NCI-H187 treated with DMSO at 0.1 percent for 48 hours (cell line): Measurements from ENCODE around the gene LCTL.
"Not testable (repeated sequence)": the region's sequence is repeated elsewhere in the genome, so short reads cannot be mapped to it uniquely, and the experiment has no call there.

ENCODE experiments used
- DNase-seq: peaks from one replicate; lab custom pipeline; 2025; lab: John Stamatoyannopoulos, UW

Gene LCTL

DNA sequence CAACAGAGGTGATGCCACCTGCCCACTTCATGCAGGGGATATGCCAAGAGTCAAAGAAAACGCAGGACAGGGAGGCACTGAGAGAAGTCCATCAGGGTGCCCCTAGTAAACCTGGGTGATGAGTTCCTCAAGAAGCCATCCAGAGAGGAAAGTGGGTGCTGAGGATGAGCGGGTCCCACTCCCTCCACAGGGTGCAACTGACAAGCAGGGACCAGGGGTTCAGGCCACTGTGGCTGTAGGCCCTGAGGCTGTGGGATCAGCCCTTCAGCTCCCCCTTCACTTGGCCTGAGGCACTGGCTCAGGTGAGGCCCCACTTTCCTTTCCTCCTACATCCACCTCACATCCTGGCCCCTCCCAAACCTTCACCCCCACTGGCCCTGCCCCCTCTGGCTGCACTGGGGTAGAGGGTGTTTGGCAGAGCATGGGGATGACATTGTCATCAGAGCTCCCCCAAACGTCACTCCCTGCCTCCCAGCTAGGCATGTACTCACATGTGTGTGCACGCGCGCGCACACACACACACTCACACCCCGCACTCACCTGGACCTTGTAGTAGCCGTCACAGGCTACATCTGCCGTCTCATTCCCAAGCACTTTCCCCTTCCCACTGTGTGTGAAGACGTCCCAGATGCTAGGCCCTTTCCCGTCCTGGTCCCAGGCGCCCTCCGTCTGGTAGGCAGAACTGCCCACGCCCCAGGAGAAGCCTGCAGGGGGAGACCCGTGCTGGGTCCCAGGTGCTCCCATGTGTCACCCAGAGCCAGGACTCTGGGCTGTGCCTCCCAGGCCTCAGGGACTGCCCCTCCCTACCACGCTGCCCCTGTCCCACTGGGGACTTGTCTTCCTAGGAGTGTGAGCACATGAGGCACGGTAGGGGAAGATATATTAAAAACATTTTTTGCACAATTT is 1.4 kb downstream of the LCTL start:
- no peak for DNase-seq

DNA sequence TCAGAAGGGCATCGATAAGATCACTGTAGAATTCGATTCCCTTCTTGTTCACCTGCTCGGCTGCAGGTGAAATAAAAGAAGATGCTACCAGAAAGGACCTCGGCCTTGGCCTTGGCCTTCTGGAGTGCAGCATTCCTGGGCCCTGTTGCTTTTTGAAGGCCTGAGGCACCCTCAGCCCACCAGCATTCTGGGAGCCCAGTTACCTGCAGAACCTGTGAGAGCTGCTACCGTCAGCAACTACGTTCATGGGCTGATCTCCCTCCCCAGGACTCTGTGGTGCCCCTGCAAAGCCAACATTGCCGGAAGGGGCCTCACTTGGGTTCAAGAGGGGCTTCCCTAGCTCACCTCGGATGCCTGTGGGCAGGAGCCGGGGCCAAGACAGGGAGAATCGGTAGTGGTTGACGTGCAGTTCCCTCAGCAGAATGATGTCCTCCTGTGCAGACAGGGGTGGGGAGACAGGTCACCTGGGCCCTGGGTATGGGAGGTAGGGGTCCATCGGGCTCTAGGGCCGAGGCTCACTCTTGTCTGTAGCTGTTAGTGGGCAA is 2.2 kb downstream of the LCTL start:
- no peak for DNase-seq

DNA sequence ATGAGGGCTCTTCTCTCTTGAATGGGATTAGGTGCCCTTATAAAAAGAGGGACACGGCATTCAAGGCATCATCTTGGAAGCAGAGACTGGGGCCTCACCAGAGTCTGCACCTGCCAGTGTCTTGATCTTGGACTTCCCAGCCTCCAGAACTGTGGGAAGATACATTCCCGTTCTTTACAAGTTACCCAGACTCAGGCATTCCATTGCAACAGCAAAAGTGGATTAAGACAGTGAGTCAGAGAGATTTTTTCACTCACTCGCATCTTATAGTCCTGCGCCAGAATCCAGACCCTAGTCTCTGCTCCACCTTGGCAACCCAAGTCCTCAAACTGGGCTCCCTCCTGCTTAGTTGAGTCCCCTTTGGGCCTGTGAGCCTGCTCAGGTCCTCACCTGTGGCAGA is 2.7 kb downstream of the LCTL start:
- no peak for DNase-seq

DNA sequence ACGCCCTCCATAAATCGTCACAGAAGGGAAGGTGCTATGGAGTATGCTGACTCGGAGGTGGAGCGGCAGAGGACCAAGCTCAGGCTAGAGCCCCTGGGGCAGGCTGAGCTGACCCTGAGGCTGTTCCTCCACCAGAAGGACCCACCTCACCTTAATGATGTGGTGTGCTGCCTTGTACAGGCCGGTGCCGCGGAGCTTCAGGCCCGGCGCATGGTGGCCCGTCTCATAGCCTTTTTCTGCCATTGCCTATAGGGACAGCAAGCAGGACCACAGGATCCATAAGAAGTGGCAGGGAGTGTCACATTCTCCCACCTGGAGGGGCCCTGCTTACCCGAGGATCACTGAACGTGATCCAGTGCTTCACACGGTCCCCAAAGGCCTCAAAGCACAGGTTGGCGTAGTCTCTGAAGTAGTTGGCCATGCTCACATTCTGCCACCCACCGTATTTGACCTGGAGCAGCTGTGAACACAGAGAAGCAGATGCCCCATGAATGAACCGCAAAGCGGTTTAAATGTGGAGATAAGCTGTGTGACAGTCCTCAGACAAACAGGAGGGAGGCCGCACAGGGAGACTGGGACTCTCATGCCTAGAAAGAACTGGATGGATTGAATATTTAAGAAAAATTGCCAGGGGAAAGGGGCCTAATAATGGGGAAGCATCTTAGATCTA is 4.8 kb downstream of the LCTL start:
- no peak for DNase-seq

DNA sequence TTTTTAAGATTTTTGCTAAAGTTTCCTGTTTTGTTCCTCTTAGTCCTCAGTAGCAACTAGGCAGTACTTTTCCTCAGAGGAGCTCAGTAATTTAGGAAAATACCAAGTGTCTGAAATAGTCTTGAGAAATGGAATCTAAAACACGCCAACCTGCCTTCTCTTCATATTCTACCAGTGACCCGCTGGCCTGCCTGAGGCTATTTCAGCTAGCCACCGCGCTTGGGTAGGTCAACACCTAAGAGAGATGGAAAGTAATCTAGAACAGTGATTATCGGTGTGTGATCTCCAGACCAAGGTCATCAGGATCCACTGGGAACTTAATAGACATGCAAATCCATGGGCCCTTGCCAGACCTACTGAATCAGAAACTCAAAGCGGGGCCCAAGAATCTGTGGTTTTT is 7.5 kb downstream of the LCTL start:
- no peak for DNase-seq

DNA sequence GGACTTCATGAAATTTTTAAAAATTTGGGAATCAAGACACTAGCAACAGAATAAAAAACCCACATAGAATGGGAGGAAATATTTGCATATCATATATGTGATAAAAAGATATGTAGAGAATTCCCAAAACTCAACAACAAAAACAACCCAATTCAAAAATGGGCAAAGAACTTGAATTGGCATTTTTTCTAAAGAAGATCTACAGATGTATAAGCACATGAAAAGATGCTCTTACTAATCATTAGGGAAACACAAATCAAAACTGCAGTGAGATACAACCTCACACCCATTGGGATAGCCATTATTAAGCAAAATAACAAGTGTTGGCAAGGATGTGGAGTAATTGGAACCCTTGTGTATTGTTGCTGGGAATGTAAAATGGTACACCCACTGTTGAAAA is 10.1 kb downstream of the LCTL start:
- no peak for DNase-seq

DNA sequence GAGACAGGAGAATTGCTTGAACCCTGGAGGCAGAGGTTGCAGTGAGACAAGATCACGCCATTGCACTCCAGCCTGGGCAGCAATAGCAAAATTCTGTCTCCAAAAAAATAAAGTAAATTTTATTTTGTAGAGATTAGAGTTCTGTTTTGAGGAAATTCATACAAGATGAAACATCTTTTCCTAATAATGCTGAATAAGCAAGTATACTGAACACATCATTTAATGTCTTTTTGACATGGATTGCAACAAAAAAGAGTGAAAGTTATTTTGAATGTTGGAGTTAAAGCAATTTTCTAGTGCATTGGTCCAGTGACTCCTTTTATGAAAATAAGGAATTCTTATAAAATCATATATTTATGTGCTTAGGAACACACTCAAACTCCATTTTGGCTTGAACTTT is 20.5 kb downstream of the LCTL start:
- DNase-seq = no peak

DNA sequence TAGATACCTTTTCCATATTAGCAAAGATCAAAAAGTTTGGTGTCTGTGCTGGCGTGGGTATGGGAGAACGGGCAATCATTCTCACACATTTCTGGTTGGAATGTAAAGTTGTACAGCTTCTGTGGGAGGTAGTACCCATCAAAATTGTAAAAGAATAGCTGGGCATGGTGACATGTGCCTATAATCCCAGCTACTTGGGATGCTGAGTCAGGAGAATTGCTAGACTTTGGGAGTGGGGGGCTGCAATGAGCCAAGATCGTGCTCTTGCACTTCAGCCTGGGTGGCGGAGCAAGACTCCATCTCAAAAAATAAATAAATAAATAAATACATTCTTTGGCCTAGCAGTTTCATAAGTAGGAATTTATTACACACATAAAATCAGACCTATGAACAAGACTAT is 22.9 kb downstream of the LCTL start:
- DNase-seq = no peak

DNA sequence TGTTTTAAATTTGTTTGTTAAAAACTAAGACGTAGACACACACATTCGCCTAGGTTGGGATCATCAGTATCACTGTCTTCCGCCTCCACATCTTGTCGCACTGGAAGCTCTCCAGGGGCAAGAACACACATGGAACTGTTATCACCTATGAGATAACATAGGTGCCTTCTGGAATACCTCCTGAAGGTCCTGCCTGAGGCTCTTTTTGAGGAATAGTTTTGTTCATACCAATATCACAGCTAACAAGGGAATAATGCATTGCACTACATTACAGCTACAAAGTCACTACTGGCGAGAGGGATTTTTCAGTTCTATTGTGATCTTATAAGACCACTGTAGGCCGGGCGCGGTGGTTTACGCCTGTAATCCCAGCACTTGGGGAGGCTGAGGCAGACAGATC is 30.7 kb downstream of the LCTL start:
- no peak for DNase-seq

DNA sequence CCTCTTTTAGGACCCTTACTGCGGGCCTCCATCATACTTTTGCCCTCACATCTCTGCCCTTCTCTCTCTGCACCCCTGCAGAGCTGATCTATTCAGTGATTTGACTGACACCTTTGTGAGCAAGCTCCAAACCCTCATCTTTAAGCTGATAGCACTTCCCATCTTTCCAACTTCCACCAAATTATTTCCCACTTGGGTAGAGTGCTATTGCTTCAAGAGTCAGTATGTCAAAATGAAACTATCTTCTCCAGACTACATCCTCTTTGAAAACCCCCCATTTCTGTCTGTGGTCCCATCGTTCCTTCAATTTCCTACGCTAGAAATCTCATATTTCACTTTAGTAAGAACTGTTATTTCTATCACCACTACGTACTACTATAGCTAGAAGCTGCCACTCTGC is 41.0 kb downstream of the LCTL start:
- DNase-seq = no peak

DNA sequence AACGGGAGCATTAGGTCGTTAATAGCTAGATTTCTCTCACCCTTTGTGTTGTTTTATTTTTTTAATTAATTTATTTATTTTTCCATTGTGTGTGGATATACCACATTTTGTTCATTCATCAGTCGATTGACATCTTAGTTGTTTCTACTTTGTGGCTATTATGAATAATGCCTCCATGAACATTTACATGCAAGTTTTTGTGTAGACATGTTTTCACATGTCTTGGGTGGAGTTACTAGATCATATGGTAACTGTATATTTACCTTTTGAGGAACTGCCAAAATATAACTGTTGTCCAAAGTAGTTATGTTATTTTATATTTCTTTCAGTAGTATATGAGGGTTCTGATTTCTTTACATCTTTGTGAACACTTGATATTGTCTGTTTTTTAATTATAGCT is 41.9 kb downstream of the LCTL start:
- no peak for DNase-seq

DNA sequence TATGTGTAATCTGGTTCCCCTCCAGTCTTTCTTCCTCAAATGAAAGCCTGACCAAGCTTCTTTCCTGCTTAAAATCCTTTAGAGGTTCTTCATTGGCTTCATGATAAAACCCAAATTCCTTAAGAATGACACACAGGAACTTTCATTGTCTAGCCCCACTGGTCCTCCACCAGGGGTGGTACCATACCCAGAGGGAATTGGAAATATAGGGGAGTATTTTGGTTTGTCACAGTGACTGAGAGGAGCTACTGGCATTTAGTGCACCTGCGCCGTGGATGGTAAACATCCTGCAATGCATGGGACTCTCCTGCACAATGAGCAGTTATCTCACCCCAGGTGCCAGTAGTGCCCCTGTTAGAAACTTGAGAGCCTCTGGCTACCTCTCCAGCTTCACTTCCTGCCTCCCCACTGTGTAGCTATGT is 49.9 kb downstream of the LCTL start:
- DNase-seq = no peak

DNA sequence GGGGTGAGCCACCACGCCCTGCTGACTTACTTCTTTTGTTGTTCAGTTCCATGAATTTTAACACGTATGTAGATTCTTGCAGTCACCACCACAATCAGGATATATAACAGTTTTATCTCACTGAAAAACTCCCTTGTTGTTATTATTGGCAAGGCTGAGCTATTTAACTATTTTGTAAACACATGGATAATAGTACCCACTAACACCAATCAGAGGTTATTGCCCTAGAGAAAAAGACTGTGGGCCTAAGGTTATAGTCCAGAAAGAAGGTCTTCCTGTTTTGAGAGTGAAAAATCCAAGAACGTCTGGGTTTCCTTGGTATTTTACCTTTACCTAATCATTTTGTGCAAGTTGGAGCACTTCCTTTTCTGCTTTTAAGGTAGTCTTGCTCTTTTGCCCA is 51.2 kb downstream of the LCTL start:
- DNase-seq = no peak

DNA sequence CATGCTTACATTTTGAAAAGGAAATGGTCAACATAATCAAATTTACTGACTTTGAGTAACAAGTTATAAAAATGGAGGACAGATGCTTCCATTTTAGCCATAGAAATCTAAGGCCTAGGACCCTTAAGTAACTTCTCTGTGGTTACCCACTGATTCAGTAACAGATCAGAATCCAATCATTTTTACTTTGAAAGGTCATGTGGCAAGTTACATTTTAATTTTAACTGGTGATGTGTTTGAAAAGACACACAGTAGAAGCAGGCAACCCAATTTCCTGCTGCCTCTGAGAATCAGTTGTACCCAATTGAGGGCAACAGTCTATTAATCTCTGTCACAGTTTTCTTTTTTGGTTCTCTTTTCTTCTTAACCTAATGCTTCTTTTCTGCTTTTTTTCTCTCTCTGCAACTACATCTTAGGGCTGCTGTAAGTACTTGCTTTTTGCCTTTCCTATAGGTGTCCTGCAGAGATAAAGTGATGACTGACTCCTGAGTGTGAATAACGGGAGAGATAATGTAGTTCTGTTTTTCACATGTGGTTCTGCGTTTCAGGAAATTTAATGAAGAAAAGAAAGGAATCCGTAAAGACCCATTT is 57.4 kb downstream of the LCTL start:
- DNase-seq = no peak

DNA sequence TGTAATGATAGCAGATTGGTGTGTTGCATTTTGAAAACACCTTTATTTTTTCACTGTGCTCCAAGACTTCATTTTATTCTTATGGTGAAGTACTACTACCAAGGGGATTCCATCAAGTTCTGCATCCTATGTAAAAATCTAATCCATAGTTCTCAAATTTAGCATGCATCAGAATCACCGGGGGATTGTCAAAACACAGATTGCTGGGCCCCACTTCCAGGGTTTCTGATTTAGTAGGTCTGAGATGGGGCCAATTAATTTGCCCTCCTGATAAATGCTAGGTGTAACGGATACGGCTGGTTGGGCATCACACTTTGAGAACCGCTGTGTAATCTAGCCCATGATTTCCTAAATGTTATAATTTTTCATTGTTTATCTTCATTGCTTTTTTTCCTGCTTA is 60.0 kb downstream of the LCTL start:
- DNase-seq = no peak

DNA sequence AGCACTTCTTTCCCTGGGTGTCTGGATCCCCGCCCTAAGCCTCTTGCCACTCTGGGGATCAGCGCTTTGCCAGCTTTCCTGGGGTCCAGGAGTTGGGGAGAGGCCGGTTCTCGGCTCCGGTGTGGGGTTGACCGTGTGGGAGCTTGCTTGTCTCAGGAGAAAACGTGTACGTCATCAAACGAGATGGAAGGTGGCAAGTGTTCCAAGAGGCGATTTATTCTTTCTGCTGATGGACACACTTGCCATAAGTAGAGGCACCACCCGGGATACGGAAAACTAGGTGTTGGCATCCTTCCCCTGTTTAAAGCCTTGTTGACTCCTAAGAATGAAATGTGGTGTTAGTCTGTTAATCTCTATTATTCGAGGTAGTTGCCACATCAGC is 60.4 kb downstream of the LCTL start:
- no peak for DNase-seq

DNA sequence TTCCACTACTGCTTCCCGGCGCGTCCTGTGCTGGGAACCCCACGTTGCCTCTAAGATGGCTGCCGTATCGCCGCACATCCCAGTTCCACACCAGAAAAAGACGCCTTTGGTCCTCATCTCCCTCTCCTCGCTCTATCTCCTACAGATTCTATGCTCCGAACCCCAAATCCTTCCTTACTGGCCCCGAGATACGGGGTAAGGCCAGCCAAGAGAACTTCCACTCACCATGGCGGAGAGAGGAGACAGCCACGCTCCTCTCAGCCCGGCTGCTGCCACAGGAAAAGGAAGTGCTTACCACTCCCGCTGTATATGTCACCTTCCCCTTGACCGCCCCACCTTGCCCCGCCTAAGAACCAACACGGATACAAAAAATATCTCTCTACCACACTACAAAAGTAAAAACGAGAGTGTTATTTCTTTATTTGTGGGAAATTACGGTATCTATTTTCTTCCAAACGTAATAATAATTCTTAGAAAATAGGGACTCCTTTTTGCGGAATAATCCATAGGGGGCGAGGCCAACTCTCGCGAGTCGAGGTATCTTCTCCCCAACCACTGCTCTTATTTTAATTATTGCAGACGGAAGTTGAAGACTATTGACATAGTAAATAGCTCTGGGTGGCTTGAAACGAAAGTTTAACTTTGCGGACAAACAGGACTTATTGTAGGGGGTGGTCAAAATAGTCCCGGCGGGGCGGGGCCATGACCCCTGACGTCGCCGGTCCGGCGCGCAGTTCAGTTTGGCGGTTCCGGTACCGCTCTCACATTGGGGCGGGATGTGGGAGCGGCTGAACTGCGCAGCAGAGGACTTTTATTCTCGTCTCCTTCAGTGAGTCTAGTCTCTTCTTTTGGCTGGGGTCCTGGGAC is 61.0 kb downstream of the LCTL start, which contains the start of the genes RPL4 and ZWILCH:
TSS of gene RPL4 (minus strand) at position 293 of the 867 bp plus-strand sequence. CDS start at position 228, 65 bp downstream.
TSS of gene ZWILCH (plus strand) at position 764 of the 867 bp plus-strand sequence. CDS start at position 777, 13 bp downstream.
- DNase-seq = no peak

DNA sequence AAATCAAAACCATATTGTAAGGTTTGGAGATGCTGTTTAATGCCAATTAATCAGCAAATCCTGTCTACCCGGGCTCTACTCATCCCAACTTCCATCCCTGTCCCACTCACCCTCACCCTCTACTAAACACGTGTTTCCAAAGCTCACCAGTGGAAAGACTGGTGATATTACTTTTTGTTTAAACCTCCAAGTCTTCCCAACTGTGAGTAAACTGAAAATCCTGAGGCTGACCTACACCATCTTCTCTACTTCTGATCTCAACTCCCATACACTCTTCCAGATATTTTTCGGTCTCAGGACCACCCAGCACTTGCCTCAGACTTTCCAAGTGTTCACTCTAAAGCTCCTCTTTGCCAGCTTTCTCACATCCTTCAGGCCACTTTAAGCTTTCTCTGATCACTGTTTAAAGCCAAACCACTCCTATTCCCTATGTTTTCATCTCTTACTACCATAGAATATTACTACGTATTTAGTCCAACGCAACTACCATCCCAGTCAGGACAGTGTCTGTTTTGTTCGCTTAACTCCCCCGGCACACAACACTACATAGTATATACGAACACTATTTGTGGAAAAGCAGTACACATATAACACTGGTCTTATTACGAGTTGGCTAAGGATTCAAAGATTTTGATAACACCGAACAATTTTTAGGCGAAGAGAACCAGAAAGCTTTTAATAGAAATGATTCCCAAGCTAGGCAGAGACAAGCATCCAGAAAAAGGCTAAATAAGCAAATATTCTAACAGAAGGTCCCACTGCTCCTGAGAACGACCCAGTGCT is 61.8 kb downstream of the LCTL start:
- no peak for DNase-seq

DNA sequence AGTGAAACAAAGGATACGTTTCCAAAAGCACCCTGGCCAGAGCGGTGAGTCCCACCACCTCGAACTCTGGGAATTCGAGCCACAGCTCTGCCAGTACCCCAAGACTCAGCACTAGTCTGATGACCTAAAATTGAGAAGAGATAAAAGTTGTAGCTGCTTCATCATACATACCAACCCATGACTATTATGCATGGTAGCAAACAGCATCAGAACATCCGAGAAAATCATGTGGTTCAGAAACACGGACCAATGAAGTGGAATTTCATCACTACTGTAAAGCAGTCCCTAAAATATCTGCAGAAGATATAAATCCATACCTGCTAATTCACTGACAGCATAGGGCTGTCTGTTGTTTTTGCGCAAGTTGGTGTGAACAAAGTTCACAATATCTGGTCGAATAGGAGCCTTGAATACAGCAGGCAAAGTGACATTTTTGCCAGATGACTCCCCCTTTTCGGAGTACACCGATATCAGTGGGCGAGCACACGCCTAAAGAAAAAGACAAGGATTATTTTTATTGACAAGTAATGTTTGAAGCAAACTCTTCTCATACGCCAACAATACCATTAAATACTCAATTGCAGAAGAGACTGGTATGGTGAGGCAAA is 62.7 kb downstream of the LCTL start:
- not testable (repeated sequence) for DNase-seq

DNA sequence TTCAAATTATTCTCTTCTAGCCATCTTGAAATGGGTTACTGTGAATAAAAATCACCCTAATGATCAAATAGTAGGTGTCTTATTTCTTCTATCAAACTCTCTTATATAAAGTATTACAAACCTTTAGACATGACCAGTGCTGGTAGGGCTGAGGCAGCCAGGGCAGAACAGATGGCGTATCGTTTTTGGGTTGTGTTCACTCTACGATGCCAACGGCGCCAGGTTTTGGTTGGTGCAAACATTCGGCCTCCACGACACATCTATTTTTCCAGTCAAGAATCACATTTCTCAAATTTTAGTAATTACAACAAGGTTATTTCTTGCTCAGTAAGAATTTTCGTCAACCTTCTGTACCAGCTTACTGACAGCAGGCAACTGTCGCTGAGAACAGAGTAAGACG is 63.3 kb downstream of the LCTL start:
- no peak for DNase-seq
